HG02571 (cell line): ENCODE results near the gene SEM1.
A peak's percentile ranks its signal among the peaks of the same experiment; 100 is the strongest.
"Not testable (repeated sequence)": the region's sequence is repeated elsewhere in the genome, so short reads cannot be mapped to it uniquely, and the experiment has no call there.

Experiments used
- ATAC-seq: cut with Tn5 transposase; IDR thresholded peaks from one replicate; pipeline ENCODE4 v1.9.1; 2021; ENCODE audit warnings: mild to moderate bottlenecking, moderate library complexity; ENCODE audit not compliant: unreplicated experiment

Gene SEM1

DNA sequence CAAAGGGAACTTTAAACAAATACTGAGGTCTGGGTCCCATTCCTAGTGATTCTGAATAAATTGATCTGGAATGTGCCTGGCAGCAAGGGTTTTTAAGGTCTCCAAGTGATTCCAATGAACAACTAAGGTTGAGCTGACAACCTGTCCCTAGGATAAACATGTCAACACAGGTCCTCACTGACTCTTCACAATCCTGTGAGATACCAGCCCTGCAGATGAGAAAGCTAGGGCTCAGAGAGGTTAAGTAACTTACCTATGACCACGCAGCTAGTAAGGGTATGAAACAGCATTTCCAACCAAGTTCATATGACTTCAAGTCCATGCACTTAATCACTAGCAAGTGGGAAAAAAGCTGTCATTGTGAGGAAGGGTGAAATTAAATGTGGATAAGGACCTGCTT lies 44.0 kb downstream of the SEM1 start:
- ATAC-seq, result no peak

DNA sequence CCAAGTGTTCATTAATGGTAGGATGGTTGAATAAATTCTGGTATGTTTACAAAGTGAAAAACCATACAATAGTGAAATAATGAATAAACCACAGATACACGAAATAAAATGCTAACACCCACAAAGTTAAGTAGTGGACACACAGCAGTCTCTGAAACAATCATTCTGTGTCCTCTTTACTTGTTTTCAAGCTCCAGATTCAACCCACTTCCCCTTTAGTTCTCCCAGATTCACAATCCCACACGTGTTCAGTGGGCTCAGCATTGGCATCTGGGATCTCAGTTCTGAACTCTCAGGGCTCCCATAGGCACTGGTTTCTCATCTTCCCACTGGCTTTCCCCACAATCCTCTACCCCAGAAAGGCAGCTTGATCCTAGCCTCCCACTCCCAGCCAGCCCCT lies 44.9 kb downstream of the SEM1 start:
- ATAC-seq, result no peak

DNA sequence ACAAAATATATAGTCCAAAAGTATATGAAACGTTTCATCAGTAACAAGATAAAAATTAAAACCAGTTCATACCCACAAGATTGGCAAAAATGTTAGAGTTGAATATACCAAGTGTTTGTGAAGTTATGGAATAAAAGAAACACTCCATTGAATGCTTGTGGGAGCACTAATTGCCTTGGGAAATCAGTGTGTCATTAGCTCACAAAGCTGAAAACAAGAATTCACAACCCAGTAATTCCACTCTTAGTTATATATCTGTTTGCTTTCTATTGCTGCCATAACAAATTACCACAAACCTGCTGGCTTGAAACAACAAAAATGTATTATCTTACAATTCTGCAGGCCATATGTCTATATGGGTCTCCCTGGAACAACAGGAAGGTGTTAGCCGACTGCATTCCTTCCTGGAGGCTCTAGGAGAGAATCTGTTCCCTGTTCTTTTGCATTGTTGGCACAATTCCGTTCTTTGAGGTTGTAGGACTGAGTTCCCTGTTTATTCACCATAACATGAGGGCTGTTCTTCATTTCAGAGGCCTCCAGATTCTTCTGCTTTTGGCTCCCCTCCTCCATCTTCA lies 45.7 kb downstream of the SEM1 start:
- no peak for ATAC-seq

DNA sequence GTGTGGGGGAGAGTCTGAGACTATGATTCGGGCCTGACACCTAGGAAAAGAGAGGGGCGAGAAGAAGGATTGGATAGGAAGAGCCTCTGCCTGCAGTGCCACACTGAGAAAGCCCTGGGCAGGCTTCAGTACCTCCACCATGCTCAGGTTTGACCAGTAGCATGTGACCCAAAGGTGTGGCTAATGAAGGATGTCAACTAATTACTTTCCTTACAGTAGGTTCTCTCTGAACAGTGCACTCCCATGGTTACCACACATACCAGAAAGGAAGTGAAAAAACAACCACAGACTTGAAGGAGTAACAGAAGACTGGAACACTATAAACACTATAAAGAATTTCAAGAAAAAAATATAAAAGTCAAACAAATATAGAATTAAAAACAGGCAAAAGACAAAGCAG lies 46.2 kb downstream of the SEM1 start:
- ATAC-seq, result peak; percentile 69

DNA sequence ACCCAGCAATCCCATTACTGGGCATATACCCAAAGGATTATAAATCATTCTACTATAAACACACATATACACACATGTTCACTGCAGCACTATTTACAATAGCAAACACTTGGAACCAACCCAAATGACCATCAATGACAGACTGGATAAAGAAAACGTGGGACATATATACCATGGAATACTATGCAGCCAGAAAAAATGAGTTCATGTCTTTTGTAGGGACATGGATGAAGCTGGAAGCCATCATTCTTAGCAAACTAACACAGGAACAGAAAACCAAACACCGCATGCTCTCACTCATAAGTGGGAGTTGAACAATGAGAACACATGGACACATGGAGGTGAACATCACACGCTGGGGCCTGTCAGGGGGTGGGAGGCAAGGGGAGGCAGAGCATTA lies 47.5 kb downstream of the SEM1 start:
- ATAC-seq, result not testable (repeated sequence)

DNA sequence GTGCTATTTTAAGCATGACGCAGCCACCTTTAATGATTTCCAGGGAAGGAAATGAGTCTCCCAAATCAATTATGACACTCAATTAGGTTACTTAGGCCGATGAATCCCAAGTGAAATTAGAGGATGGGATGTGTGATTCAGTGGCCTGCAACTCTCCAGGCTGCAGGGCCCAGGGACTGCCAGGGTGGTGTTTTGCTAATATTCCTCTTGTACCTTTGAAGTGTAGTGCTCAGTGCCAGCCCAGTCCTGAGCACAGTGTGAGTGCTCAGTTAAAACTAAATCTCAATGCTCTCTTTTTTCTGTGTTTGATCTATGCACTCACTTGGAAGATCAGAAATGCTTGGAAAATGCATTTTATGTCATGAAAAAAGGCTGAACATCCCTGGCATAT lies 51.6 kb downstream of the SEM1 start:
- ATAC-seq, result no peak

DNA sequence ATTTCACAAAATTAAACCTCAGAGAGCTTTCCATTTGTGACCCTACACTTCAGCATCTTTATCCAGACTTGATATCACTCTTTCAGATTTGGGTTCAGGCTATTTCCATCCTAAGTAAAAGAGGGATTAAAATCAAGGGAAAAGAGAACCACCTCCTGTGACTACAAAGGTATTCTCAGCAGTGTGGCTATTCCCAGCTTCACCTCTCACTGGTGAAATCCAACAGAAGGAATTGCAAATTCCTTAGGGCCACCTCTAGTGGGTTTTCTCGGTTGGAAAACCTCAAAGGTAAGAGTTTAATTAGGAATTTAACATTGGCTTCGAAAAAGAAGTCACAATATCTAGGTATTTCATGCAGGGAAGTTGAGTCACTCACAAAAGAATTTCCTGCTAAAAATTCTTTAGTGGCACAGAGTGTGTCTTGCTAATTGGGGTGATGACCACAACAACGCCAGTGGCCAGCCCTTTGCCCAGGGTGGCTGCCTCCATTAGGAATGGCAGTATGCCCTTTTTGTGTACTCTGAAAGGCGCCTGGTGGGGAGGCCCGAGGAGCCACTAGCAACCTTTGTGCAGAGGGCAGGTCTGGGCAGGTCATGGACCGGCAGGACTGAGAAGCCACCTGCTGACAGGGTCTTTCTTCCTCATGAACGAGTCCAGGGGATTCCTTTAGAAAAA lies 52.2 kb downstream of the SEM1 start:
- no peak for ATAC-seq

DNA sequence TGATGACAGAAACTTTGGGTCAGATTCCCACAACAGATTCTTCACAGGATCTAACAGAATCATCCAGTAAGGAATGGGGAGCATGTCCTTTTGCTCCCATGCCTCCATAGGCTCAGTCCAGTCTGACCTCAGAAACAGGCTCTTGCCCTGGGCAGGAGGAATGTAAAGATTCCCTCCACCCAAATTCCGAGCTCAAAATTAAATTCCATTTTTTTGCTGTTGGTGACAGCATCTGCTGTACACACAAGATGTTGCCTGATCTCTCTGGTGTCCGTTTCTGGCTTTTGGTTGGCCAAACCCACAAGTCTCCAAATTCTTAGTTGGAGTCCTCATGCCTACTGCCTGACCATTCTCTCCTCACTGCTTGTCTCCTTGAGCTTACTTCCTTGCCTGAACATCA lies 53.7 kb downstream of the SEM1 start:
- ATAC-seq, result no peak

DNA sequence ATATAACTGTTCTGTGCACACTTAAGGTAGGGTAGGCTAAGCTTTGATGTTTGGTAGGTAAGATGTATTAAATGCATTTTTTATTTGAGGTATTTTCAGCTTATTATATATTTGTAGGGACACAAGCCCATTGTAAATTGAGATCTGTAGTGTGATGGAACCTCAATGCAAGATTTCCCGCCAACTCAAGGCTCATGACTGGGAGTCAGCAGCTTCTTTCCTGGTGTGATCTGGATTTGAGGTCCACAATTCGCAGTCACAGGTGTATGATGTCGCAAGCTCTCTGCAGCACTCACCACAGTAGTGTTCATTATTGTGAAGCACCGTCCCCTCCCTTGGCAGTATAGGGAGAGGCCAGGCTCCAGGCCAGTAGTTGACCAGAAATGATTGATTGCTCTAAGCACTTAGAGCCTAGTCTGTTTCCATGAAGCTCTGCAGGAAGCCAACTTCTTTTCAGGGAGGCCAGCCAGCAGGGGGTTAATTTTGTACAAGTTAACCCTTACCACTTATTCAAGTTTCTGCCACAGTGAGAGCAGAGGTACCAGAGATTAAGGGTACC lies 54.9 kb downstream of the SEM1 start:
- ATAC-seq, result no peak

DNA sequence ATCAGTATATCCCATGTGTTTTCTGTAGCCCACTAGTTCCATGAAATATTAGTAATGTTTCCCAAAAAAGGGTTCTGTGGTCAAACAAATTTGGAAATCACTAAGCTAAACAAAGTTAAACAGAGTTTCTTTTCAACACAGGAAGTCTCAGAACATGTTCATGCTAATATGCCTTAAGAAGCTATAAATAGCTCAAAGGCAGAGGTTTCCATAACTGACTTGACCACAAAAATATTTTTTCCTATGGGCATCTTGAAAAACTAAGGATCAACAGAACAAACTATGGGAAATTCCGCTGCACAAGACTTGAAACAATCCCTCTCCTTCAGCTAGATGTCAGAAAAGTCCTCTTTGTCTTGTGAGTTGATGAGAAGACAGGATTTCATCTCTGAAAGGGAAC lies 59.7 kb downstream of the SEM1 start:
- ATAC-seq, result no peak

DNA sequence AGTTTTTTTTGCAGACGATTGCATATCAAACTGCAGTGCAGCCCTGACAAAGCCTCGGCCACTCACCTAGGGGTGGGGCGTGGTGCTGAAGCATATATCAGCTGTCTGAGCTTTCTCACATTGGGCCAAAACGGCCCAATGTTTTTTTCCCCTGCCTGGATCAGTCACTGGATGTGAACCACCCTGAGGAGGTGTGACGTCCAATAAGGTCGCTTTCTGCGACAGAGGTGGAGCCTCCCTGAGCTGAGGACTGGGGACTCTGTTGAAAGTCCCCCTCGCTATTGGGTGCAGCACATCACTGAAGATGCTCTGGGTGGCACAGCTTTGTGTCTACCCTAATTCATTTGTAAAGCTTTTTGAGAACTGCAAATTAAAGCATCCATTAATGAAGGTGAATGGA lies 60.9 kb downstream of the SEM1 start:
- no peak for ATAC-seq

DNA sequence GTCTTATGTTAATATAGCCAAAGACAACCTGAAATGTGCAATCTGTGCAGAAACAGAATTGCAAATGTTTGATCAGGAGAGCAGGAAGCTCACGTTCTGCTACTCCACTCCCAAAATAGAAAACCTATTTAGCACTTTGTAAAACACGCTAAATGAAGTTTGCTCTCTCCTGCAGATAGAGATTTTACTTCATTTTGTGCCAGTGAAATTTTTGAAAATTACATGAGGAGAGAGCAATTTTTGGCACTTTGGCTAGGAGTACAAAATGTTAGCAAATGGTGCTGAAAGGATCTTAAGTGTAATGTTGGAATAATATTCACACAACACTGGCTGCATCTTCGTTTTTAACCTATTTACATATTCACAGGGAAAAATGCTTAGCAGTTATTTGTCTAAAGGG lies 61.9 kb downstream of the SEM1 start:
- no peak for ATAC-seq

DNA sequence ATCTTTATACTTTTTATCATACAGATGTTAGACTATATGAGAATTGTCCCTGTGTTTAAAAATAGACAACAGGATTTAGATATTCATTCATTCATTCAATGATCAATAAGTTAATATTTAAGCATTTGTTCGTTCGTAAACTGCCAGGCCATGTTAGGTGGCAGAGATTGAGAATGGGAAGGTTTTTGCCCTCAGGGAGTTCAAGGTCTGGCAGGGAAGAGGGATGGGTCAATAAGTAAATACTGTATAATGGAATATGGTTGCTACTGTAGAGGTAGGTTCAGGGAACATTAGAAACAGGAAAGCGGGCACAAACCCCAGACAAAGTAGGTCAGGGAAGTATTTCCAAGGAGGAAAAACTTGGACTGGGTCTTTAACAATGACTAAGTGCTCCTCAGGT lies 64.6 kb downstream of the SEM1 start:
- ATAC-seq, result no peak

DNA sequence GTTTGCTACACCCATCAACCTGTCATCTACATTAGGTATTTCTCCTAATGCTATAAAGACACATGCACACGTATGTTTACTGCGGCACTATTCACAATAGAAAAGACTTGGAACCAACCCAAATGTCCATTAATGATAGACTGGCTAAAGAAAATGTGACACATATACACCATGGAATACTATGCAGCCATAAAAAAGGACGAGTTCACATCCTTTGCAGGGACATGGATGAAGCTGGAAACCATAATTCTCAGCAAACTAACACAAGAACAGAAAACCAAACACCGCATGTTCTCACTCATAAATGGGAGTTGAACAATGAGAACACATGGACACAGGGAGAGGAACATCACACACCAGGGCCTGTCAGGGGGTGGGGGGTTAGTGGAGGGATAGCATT lies 66.2 kb downstream of the SEM1 start:
- not testable (repeated sequence) for ATAC-seq

DNA sequence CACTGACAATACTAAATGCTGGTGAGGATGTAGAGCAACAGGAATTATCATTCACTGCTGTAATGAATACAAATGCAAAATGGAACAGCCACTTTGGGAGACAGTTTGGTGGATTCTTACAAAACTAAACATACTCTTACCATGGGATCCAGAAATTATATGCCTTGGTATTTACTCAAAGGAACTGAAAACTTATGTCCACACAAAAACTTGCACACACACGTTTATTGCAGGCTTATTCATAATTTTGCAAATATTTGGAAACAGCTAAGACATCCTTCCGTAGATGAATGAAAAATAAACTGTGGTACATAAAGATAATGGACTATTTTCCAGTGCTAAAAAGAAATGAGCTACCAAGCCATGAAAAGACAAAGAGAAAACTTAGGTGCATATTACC lies 69.6 kb downstream of the SEM1 start:
- no peak for ATAC-seq
